HG03378 (cell line): ENCODE results near the gene CAV1.
"Not testable (repeated sequence)": the region's sequence is repeated elsewhere in the genome, so short reads cannot be mapped to it uniquely, and the experiment has no call there.

Source experiments
- ATAC-seq: cut with Tn5 transposase; IDR thresholded peaks from one replicate; pipeline ENCODE4 v1.9.1; 2021; ENCODE audit warnings: mild to moderate bottlenecking, moderate library complexity; ENCODE audit not compliant: unreplicated experiment

The CAV1 gene

DNA sequence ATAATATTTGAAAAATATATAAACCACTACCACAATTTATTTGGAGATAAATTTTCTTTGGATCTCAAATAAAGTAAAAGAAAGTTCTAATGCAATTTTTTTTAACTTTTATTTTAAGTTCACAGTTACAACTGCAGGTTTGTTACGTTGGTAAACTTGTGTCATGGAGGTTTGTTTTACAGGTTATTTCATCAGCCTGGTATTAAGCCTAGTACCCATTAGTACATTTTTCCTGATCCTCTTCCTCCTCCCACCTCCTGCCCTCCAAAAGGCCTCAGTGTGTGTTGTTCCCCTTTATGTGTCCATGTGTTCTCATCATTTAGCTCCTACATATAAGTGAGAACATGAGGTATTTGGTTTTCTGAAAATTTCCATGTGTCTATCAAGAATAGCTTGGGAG is 54.5 kb downstream of the CAV1 start:
- ATAC-seq, result no peak

DNA sequence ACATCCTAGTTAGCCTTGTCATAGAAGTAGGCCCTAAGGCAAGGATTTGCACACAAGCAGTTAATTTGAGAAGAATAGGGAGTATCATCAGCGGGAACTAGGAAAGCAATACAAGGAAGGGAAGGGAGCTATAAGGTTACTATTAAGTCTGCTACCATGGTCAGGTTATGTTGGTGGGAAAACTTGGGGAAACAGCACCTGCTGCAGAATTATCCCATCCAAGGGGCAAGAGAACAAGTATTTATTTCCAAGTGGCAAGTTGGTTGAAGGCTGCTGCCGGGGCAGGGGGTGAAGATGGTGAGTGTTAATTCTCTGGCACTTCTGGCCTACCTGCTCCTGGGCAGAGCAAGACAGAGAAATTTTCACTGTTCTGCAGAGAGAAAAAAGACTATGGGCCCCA is 55.0 kb downstream of the CAV1 start:
- ATAC-seq, result no peak

DNA sequence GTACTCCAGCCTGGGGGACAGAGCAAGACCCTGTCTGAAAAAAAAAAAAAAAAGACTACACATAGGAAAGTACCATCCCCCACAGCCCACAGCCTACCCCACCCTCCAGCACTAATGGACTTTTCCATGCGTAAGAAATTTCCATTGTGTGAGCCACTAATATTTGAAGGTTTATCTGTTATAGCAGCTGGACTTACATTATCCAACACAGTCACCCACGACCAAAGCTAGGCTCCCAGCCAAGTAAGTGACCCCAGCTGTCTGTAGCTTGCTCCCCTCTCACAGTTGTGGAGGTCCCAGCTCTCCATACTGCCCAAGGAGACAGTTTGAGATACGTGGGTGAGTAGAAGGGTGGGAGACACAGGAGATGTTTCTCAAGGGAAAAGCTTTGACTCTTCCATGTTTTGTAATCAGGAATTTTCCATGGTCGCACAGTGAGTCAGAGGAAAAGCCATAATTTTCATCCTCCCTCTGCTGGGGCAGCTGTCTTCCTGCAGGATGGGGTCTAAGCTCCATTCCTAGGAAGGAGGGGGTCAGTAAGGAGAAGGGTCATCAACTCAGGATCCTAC is 57.4 kb downstream of the CAV1 start:
- no peak for ATAC-seq

- peak; percentile 37 for ATAC-seq
Measured at GRCh38 chr7:116582806-116583444, 58.1 kb downstream of the CAV1 start.

DNA sequence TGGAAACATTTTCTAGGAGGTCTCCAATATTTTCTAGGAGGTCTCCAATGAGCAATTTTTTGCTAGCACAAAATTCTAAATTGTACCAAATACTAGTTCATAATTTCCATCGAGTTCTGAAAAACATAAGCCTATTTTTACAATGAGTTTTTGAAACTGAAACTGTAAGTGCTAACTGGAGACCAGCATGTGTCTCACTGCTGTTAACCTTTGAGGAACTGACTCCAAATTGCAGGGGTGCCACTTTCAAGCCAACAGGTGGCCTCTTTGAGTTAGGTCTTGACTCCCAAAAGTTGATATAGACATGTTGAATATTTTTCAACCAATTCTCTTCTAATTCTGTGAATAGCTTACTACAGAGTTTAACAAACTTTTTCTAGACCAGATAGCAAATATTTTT is 58.8 kb downstream of the CAV1 start:
- ATAC-seq, result peak; percentile 94

- no peak for ATAC-seq
Measured at GRCh38 chr7:116584721-116585120, 59.9 kb downstream of the CAV1 start.

GRCh38 chr7:116585392-116585791 is 60.6 kb downstream of the CAV1 start:
- no peak for ATAC-seq

GRCh38 chr7:116585967-116586366 is 61.1 kb downstream of the CAV1 start:
- no peak for ATAC-seq

- ATAC-seq, result not testable (repeated sequence)
Measured at GRCh38 chr7:116587200-116587599, 62.4 kb downstream of the CAV1 start.

DNA sequence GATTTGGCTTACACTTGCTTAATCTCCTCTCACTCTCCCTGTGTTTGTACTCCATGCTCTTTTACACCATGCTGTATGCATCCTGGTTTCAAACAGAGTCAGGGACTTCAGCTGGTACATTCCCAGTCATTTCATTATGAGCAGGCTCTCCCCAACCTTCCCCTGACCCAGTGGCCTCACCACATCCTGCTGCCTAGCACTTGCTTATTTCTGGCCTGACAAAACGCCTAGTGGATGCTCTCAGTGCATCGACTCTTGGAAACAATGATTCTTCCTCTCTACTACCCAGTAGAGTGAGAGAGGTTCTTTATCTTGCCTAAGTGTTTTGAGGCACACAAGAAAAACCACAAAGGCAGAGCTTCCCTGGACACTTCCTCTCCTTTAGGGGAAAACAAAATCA is 63.4 kb downstream of the CAV1 start:
- ATAC-seq, result peak; percentile 59

DNA sequence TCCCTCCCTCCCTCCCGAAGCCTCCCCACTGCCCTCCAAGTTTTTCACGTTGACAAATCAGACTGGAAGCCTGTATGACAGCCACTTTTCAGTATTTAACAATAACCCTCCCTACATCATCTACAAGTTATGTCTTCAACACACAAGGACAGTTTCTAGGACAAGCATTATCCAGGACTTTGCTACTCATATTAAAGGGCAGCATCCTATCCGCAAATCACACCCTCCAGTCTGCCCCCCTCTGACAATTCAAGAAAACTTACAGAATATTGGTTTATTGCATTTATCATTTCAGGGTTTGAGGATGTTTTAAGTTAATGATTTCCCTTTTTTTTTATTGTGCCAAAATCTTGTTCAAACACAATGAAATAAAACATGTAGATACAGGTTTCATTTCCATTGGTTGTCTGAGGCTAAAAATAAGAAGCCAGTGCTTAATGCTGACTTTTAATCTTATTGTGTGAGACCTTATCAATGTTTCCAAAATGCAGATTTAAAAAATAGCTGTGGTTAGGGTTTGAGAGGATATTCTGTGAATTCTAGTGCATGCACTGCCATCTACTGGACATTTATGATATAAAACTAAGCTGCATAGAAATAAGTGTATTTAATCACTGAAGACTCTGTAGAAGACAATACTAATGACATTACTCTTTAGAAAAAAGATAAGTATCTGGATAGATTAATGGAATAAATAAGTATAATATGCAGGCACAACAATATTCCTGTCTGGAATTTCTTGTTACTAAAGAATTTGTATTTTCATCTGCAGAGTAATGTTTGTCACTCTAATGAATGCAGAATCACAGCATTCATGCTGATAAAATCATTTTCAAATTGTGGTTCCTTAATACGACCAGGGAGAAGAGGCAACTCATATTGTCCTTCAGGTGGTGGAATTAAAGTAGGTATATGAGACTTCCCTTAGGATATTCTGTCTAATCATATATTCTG is 64.1 kb downstream of the CAV1 start:
- peak; percentile 35 for ATAC-seq

DNA sequence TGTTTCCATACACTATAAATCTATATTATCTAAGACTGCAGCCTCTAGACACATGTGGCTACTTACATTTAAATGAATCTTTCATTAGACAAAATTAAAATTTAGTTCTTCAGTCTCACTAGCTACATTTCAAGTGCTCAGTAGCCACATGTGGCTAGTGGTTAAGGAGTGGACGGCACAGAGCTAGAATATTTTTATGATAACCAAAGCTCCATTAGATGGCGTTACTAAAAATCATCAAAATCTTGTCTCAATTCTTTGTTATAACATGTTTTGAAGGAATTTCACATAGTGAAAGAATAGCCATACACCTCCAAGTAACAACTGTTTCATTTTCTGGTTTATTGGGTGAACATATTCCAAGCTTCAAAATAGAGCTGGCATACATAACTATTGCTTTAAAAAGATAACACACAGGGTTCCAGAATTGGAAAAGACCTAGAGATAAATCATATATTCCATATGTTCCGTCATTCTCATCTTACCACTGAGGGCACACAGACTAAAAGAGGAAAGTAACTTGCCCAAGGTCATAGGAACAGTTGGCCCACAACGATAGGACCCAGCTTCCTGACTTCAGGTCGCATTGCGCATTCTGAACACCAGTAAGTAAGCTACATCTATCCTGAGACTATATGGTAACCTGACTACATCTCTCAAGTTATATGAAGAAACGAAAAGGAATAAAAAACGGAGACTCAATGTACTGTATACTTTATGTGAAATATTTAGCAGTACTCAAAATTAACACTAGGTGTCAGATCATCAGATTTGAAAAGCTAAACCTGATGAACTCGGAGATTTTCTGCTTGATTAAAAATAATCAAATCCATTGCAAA is 66.6 kb downstream of the CAV1 start:
- ATAC-seq, result no peak

DNA sequence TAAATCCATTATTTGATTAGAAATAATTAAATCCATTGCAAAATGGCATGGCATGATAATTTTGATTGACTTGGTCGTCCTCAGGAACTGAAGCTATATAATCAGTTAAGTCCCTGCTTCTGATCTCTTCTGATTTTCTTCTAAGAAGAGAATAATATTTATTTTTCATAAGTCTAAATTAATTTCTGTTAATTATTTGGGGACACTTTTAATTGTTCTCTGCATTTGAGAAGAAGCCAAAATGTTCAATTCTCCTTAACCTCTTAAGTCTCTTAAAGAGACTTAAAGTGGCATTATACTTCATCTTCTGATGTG is 67.2 kb downstream of the CAV1 start:
- ATAC-seq, result no peak

DNA sequence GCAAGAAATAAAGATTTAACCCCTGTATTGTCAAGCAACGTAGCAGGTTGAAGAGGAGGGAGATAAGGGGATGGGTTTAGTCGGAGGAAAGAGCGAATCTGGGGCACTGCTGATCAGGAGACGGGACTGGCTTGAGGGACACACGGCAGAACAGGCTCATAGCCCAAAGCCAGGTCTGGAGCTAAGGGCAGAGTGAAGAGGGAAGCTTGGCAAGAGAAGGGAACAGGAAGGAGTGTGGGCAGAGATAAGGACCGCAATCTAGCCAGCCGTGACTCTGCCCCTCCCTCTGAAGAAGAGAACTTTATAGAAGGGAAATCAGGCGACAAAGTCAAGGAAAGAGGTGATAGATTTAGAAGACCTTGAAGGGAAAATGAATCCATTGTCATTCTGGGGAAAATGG is 67.6 kb downstream of the CAV1 start:
- ATAC-seq, result no peak

DNA sequence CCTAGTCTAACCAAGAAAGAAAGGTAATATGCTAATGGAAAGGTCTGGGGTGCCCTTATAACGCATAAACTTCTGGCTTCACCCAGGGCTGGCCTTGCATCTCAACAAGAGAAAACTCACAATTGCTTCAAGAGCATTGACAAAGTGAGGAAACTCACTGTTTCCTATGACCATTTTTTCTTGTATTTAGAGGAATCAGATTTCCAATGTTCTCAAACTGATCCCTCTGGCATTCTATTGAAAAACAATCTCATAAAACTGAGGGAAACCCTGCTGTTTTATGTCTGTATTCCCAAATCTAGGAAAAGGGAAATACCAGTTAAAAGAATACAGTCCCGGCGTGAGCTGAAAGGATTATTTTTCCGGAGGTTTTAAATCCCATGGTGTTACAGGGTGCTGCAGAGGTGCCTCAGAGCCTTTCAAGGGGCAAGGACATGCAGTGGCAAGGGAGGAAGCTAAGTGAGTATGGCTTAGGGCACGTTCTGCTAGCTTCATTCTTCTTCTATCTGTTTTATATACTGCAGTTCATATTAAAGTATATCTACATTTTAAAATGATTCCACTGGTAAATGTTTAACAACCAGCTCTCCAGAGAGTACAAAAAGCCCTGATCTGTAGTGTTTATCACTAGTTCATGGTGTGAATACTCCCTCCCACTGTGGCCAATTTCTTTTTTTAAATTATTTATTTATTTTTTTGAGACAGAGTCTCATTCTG is 68.7 kb downstream of the CAV1 start:
- no peak for ATAC-seq

DNA sequence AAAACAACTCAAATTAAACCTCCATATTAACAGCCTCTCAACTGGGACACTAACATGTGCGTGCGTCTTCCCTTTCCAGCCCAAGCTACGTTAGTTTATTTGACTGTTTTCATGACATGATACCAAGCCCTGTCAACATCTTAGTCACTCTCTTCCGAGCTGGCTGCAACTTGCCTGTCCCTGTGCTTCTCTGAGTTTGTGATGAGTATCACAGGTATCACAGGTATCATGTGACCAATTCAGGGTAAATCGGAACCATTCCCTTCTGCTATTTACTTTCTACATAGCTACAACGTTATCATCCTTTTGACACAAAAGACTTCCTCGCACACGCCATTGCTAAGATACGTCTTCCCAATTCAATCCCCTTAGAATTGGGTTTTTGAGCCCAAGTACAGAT is 70.2 kb downstream of the CAV1 start:
- ATAC-seq, result no peak

GRCh38 chr7:116597384-116597783 is 72.5 kb downstream of the CAV1 start:
- ATAC-seq, result no peak

GRCh38 chr7:116598278-116598677 is 73.4 kb downstream of the CAV1 start:
- no peak for ATAC-seq

DNA sequence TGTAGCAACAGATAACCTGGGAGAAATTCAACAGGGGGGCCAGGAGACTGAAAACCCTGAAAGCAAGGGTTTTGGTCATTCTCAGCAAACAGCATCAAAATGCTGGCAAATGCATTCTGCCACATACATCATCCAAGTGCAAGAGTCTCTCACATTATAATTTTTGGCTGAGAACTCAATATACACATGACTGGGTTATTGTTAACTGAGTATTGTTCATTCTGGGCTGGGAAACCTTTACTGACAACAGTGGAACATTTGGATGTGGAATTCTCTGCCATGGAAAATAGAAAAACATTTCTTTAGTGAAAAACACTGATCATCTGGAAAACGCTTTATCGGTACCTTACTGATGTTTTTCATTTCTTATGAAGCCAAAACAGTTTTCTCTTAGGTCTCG is 74.0 kb downstream of the CAV1 start:
- no peak for ATAC-seq

DNA sequence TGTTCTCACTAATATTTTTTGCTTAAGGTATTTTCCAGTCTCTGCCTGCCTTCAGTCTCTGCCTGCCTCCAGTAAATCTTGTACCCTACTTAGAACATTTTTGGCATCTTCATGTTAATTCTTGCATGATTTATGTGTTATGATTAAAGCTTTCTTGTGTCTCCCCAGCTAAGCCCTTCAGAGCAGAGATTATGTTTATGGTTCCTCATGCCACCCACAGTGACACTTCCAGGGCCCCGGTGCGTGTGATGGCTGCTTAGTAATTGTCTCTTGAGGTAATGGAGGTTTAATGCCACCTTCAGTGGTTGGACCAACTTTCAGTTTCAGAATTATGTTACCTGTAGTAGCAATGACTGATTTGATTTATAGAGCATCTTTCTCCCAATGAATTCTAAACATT is 76.6 kb downstream of the CAV1 start:
- ATAC-seq, result peak; percentile 61

DNA sequence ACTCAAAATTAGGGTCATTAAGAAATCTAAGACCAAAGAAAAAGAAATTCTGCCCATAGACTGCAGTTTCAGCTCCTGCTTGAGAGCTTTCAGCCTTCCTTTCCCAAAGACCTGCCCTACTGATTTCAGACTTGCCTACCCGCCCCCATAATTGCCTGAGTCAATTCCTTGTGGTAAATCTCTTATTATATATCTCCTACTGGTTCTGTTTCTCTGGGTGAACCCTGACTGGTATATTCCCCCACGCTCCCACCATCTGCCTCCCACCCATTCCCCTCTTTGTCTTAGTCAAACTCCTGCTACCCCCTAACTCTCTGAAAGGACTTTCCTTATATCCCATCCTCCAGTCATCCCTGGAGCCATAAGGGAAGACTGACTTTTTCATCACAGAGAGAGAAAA is 82.5 kb downstream of the CAV1 start:
- no peak for ATAC-seq
